Measurements from ENCODE around the gene KRTAP3-3. TPM values are rescaled to one million over a fixed set of nuclear protein-coding genes. Genes with fewer than 3 reads are reported as not detected.

Gene KRTAP3-3
- total and polyA plus RNA-seq, 2 of the 8 experiments (the other 6 are each of a cell fraction or from before 2014, with no cell fraction given) = not detected

DNA sequence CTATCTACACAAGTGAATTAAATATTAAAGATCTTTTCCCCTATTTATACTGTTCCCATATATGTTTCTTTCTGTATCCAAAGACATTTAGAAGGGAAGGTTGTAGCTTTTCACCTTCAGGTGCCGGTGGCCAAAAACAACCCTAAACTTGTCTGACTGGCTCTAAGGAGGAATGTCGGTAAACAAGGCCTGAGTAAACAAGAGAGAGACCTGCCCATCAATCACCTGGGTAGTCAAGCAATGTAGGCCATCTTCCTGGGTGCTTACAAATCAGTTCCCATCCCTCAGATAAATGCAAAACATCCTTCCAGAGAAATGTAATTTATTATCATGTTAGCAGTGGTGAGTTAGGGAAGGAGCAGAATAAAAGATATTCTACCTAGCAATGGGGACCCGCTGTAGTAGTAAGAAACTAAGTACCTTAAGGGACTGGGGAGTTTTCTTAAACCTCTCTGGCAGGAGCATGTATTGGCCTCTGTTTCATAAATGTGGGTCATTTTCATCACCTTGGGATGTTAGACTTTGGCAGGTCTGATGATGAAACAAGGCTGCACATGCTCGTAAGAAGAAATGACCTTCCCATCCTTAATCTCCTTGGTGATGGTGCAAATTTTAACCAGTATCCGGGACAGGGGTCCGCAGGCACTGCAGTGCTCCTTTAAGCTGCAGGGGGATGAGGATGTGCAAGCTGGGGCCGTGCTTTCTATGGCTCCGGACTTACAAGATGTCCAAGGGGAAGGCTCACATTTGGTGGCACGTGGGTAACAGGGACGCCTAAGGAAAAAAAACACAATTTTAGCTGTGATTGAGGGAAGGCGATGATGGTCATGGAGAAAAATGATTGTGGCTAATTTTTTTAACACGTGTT is 35.6 kb downstream of the KRTAP3-3 start (continued):
- TF ChIP-seq, protein P1, sequence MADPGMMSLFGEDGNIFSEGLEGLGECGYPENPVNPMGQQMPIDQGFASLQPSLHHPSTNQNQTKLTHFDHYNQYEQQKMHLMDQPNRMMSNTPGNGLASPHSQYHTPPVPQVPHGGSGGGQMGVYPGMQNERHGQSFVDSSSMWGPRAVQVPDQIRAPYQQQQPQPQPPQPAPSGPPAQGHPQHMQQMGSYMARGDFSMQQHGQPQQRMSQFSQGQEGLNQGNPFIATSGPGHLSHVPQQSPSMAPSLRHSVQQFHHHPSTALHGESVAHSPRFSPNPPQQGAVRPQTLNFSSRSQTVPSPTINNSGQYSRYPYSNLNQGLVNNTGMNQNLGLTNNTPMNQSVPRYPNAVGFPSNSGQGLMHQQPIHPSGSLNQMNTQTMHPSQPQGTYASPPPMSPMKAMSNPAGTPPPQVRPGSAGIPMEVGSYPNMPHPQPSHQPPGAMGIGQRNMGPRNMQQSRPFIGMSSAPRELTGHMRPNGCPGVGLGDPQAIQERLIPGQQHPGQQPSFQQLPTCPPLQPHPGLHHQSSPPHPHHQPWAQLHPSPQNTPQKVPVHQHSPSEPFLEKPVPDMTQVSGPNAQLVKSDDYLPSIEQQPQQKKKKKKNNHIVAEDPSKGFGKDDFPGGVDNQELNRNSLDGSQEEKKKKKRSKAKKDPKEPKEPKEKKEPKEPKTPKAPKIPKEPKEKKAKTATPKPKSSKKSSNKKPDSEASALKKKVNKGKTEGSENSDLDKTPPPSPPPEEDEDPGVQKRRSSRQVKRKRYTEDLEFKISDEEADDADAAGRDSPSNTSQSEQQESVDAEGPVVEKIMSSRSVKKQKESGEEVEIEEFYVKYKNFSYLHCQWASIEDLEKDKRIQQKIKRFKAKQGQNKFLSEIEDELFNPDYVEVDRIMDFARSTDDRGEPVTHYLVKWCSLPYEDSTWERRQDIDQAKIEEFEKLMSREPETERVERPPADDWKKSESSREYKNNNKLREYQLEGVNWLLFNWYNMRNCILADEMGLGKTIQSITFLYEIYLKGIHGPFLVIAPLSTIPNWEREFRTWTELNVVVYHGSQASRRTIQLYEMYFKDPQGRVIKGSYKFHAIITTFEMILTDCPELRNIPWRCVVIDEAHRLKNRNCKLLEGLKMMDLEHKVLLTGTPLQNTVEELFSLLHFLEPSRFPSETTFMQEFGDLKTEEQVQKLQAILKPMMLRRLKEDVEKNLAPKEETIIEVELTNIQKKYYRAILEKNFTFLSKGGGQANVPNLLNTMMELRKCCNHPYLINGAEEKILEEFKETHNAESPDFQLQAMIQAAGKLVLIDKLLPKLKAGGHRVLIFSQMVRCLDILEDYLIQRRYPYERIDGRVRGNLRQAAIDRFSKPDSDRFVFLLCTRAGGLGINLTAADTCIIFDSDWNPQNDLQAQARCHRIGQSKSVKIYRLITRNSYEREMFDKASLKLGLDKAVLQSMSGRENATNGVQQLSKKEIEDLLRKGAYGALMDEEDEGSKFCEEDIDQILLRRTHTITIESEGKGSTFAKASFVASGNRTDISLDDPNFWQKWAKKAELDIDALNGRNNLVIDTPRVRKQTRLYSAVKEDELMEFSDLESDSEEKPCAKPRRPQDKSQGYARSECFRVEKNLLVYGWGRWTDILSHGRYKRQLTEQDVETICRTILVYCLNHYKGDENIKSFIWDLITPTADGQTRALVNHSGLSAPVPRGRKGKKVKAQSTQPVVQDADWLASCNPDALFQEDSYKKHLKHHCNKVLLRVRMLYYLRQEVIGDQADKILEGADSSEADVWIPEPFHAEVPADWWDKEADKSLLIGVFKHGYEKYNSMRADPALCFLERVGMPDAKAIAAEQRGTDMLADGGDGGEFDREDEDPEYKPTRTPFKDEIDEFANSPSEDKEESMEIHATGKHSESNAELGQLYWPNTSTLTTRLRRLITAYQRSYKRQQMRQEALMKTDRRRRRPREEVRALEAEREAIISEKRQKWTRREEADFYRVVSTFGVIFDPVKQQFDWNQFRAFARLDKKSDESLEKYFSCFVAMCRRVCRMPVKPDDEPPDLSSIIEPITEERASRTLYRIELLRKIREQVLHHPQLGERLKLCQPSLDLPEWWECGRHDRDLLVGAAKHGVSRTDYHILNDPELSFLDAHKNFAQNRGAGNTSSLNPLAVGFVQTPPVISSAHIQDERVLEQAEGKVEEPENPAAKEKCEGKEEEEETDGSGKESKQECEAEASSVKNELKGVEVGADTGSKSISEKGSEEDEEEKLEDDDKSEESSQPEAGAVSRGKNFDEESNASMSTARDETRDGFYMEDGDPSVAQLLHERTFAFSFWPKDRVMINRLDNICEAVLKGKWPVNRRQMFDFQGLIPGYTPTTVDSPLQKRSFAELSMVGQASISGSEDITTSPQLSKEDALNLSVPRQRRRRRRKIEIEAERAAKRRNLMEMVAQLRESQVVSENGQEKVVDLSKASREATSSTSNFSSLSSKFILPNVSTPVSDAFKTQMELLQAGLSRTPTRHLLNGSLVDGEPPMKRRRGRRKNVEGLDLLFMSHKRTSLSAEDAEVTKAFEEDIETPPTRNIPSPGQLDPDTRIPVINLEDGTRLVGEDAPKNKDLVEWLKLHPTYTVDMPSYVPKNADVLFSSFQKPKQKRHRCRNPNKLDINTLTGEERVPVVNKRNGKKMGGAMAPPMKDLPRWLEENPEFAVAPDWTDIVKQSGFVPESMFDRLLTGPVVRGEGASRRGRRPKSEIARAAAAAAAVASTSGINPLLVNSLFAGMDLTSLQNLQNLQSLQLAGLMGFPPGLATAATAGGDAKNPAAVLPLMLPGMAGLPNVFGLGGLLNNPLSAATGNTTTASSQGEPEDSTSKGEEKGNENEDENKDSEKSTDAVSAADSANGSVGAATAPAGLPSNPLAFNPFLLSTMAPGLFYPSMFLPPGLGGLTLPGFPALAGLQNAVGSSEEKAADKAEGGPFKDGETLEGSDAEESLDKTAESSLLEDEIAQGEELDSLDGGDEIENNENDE (IDR thresholded peaks at IDR 0.05; ENCODE audit: insufficient replicate concordance, low read length) = no peak
- TF ChIP-seq EP300 (IDR thresholded peaks at IDR 0.05; ENCODE audit: borderline replicate concordance in 1 of 2, low read depth in 2 of 2, low read length in 2 of 2) (peak in 1 of 2 experiments; percentile 51; a peak in 1 of 3 replicates), SRF (IDR thresholded peaks at IDR 0.05; ENCODE audit: low read depth, low read length) (no peak), CTBP2 (IDR thresholded peaks at IDR 0.05; ENCODE audit: borderline replicate concordance, insufficient read depth, insufficient read length, low read length) (no peak)
